ENCODE data around the gene DDR1.
A peak's percentile ranks its signal among the peaks of the same experiment; 100 is the strongest.
"Not testable (repeated sequence)": the region's sequence is repeated elsewhere in the genome, so short reads cannot be mapped to it uniquely, and the experiment has no call there.

Gene DDR1

GRCh38 chr6:30894935-30895334 is 10.6 kb downstream of the DDR1 start:
- DNase-seq: no peak

GRCh38 chr6:30895343-30895742 is 11.0 kb downstream of the DDR1 start:
- DNase-seq: no peak

- no peak for DNase-seq
Measured at GRCh38 chr6:30896541-30896940, 12.2 kb downstream of the DDR1 start.

GRCh38 chr6:30897882-30898281 is 13.6 kb downstream of the DDR1 start:
- DNase-seq: no peak

GRCh38 chr6:30898750-30899360 is 14.5 kb downstream of the DDR1 start:
- no peak for DNase-seq

GRCh38 chr6:30900863-30901417 is 16.6 kb downstream of the DDR1 start:
- no peak for DNase-seq

GRCh38 chr6:30901436-30901835 is 17.1 kb downstream of the DDR1 start:
- DNase-seq: no peak

- not testable (repeated sequence) for DNase-seq
Measured at GRCh38 chr6:30902196-30902595, 17.9 kb downstream of the DDR1 start.

- no peak for DNase-seq
Measured at GRCh38 chr6:30902709-30903108, 18.4 kb downstream of the DDR1 start.

- no peak for DNase-seq
Measured at GRCh38 chr6:30903236-30903635, 18.9 kb downstream of the DDR1 start.

GRCh38 chr6:30907290-30907757 is 23.0 kb downstream of the DDR1 start:
- DNase-seq: not testable (repeated sequence)

- DNase-seq: peak; percentile 91
Measured at GRCh38 chr6:30907758-30908591, 23.7 kb downstream of the DDR1 start, which contains the start of gene GTF2H4. Gene GTF2H4 (plus strand): TSS chr6:30908207.

GRCh38 chr6:30908700-30909099 is 24.4 kb downstream of the DDR1 start:
- DNase-seq: no peak

GRCh38 chr6:30910473-30910872 is 26.2 kb downstream of the DDR1 start:
- not testable (repeated sequence) for DNase-seq

GRCh38 chr6:30912746-30913520 is 28.6 kb downstream of the DDR1 start:
- DNase-seq: no peak

- DNase-seq: no peak
Measured at GRCh38 chr6:30913721-30914075, 29.4 kb downstream of the DDR1 start.

- DNase-seq: peak; percentile 81
Measured at GRCh38 chr6:30914076-30914853, 29.9 kb downstream of the DDR1 start, which contains the start of gene VARS2. Gene VARS2 (plus strand): TSS chr6:30914238. CDS start chr6:30914837, 599 bp downstream.

GRCh38 chr6:30914854-30915590 is 30.7 kb downstream of the DDR1 start:
- no peak for DNase-seq

GRCh38 chr6:30915591-30915946 is 31.2 kb downstream of the DDR1 start:
- DNase-seq: no peak

GRCh38 chr6:30917041-30917440 is 32.7 kb downstream of the DDR1 start:
- no peak for DNase-seq

GRCh38 chr6:30917487-30917886 is 33.2 kb downstream of the DDR1 start:
- DNase-seq: no peak

GRCh38 chr6:30918670-30919069 is 34.4 kb downstream of the DDR1 start:
- DNase-seq: no peak

Measured in activated CD4-positive, alpha-beta T cell treated with anti-CD3 and anti-CD28 coated beads for 1 hour (primary cell).